ENCODE data around the gene TRIM17.

GRCh38 chr1:228402641-228403025, 14.0 kb downstream of the TRIM17 start:
- TF ChIP-seq ZNF423 (tag by site-specific recombination; IDR thresholded peaks at IDR 0.05), result no peak
- TF ChIP-seq CTCF (tag by site-specific recombination; IDR thresholded peaks at IDR 0.05), result no peak
- TF ChIP-seq PATZ1 (tag by site-specific recombination; IDR thresholded peaks at IDR 0.05), result no peak
- no peak for TF ChIP-seq SP2 (tag by site-specific recombination; IDR thresholded peaks at IDR 0.05)
- TF ChIP-seq ZNF513 (tag by site-specific recombination; IDR thresholded peaks at IDR 0.05), result no peak
- no peak for TF ChIP-seq ZNF580 (tag by site-specific recombination; IDR thresholded peaks at IDR 0.05)

Measured in HEK293 (cell line).